Measurements from ENCODE around the gene CCBE1.

The CCBE1 gene

GRCh38 chr18:59604877-59605276 lies 92.3 kb downstream of the CCBE1 start:
- no peaks in the 10 kb centered on the region for H3K79me2 ChIP-seq (ENCODE audit: control insufficient read depth, insufficient read depth, low read length, poor library complexity)
- H3K9ac ChIP-seq (ENCODE audit: low read length): no peak overlapping the region
- no peak for DNase-seq
- H3K14ac ChIP-seq (ENCODE audit: low read length): no peak overlapping the region
- peaks cover 1% of the 10 kb centered on the region for H3K9me3 ChIP-seq (ENCODE audit: insufficient read depth, low read depth, low read length)
- H3K23ac ChIP-seq (ENCODE audit: low read length): no peak overlapping the region
- H3K4me2 ChIP-seq (ENCODE audit: low read length): no peak overlapping the region
- no peak overlapping the region for H2BK5ac ChIP-seq (ENCODE audit: low read depth, low read length, poor library complexity)
- H3K18ac ChIP-seq (ENCODE audit: low read length): no peak overlapping the region
- H3K4me3 ChIP-seq (ENCODE audit: low read depth, low read length): no peak overlapping the region
- no peaks in the 10 kb centered on the region for H3K27me3 ChIP-seq (ENCODE audit: insufficient read depth, low read length)
- H2BK120ac ChIP-seq (ENCODE audit: insufficient read depth, low read length, poor library complexity): no peak overlapping the region
- H3K27ac ChIP-seq (ENCODE audit: low read depth, low read length): no peak overlapping the region
- H3K4me1 ChIP-seq (ENCODE audit: control insufficient read depth in 1 of 2, insufficient read depth in 2 of 2, low read length in 2 of 2): no peaks in the 10 kb centered on the region
- H3K79me1 ChIP-seq (ENCODE audit: low read length): no peaks in the 10 kb centered on the region
- WGBS (ENCODE audit: extremely low coverage, insufficient coverage, insufficient read length): no CpG with 5 or more reads among the region's 3 CpGs
- no peak overlapping the region for H3K4ac ChIP-seq (ENCODE audit: low read depth, low read length)
- no peak overlapping the region for H4K12ac ChIP-seq (ENCODE audit: low read depth, low read length)
- no peak overlapping the region for H2AFZ ChIP-seq (ENCODE audit: insufficient read depth, low read length, poor library complexity)
- no peak overlapping the region for H2AK5ac ChIP-seq (ENCODE audit: low read length)
- H4K91ac ChIP-seq (ENCODE audit: low read depth, low read length): no peak overlapping the region
- H4K8ac ChIP-seq (ENCODE audit: low read depth, low read length): no peak overlapping the region
- H2BK12ac ChIP-seq (ENCODE audit: low read length): no peak overlapping the region
- no peaks in the 10 kb centered on the region for H3K36me3 ChIP-seq (ENCODE audit: control insufficient read depth in 1 of 2, insufficient read depth in 2 of 2, low read length in 2 of 2)

- no peak overlapping the region for H2BK12ac ChIP-seq (ENCODE audit: low read length)
- H3K79me2 ChIP-seq (ENCODE audit: control insufficient read depth, insufficient read depth, low read length, poor library complexity): no peaks in the 10 kb centered on the region
These were observed 100.2 kb downstream of the CCBE1 start for GRCh38 chr18:59597049-59597448.

GRCh38 chr18:59593291-59593717 lies 103.9 kb downstream of the CCBE1 start:
- Histone ChIP-seq H4K12ac (ENCODE audit: low read depth, low read length) (no peak overlapping the region), H2BK5ac (ENCODE audit: low read depth, low read length, poor library complexity) (no peak overlapping the region), H3K18ac (ENCODE audit: low read length) (no peak overlapping the region), H3K4me2 (ENCODE audit: low read length) (no peak overlapping the region), H3K27me3 (ENCODE audit: insufficient read depth, low read length) (no peaks in the 10 kb centered on the region), H3K79me1 (ENCODE audit: low read length) (no peaks in the 10 kb centered on the region), H3K23ac (ENCODE audit: low read length) (no peak overlapping the region), H2AFZ (ENCODE audit: insufficient read depth, low read length, poor library complexity) (no peak overlapping the region), H3K4me3 (ENCODE audit: low read depth, low read length) (no peak overlapping the region), H3K4me1 (ENCODE audit: control insufficient read depth in 1 of 2, insufficient read depth in 2 of 2, low read length in 2 of 2) (peaks cover 0 to 2% of the 10 kb centered on the region in 2 experiments), H4K8ac (ENCODE audit: low read depth, low read length) (no peak overlapping the region), H3K4ac (ENCODE audit: low read depth, low read length) (no peak overlapping the region), H3K36me3 (ENCODE audit: control insufficient read depth in 1 of 2, insufficient read depth in 2 of 2, low read length in 2 of 2) (no peaks in the 10 kb centered on the region), H2BK120ac (ENCODE audit: insufficient read depth, low read length, poor library complexity) (no peak overlapping the region), H3K9ac (ENCODE audit: low read length) (no peak overlapping the region), H2BK12ac (ENCODE audit: low read length) (no peak overlapping the region), H4K91ac (ENCODE audit: low read depth, low read length) (no peak overlapping the region), H3K9me3 (ENCODE audit: insufficient read depth, low read depth, low read length) (no peaks in the 10 kb centered on the region), H2AK5ac (ENCODE audit: low read length) (no peak overlapping the region), H3K14ac (ENCODE audit: low read length) (no peak overlapping the region), H3K27ac (ENCODE audit: low read depth, low read length) (no peak overlapping the region), H3K79me2 (ENCODE audit: control insufficient read depth, insufficient read depth, low read length, poor library complexity) (no peaks in the 10 kb centered on the region)
- DNase-seq: no peak

More at GRCh38 chr18:59597049-59597448, 100.2 kb downstream of the CCBE1 start:
- H3K27me3 ChIP-seq (ENCODE audit: insufficient read depth, low read length): no peaks in the 10 kb centered on the region
- no peak overlapping the region for H4K12ac ChIP-seq (ENCODE audit: low read depth, low read length)
- peaks cover 1% of the 10 kb centered on the region for H3K9me3 ChIP-seq (ENCODE audit: insufficient read depth, low read depth, low read length)
- H3K18ac ChIP-seq (ENCODE audit: low read length): no peak overlapping the region
- no peaks in the 10 kb centered on the region for H3K79me1 ChIP-seq (ENCODE audit: low read length)
- H2AFZ ChIP-seq (ENCODE audit: insufficient read depth, low read length, poor library complexity): no peak overlapping the region
- H3K4me3 ChIP-seq (ENCODE audit: low read depth, low read length): no peak overlapping the region
- no peak overlapping the region for H4K91ac ChIP-seq (ENCODE audit: low read depth, low read length)
- no peak overlapping the region for H3K14ac ChIP-seq (ENCODE audit: low read length)
- no peak overlapping the region for H2BK5ac ChIP-seq (ENCODE audit: low read depth, low read length, poor library complexity)
- H3K4ac ChIP-seq (ENCODE audit: low read depth, low read length): no peak overlapping the region
- H2AK5ac ChIP-seq (ENCODE audit: low read length): no peak overlapping the region
- no peak overlapping the region for H2BK120ac ChIP-seq (ENCODE audit: insufficient read depth, low read length, poor library complexity)
- no peaks in the 10 kb centered on the region for H3K36me3 ChIP-seq (ENCODE audit: control insufficient read depth in 1 of 2, insufficient read depth in 2 of 2, low read length in 2 of 2)
- DNase-seq: no peak
- no peak overlapping the region for H3K9ac ChIP-seq (ENCODE audit: low read length)
- no peak overlapping the region for H4K8ac ChIP-seq (ENCODE audit: low read depth, low read length)
- peaks cover 0 to 2% of the 10 kb centered on the region in 2 experiments for H3K4me1 ChIP-seq (ENCODE audit: control insufficient read depth in 1 of 2, insufficient read depth in 2 of 2, low read length in 2 of 2)
- no CpG with 5 or more reads among the region's 3 CpGs for WGBS (ENCODE audit: extremely low coverage, insufficient coverage, insufficient read length)
- H3K23ac ChIP-seq (ENCODE audit: low read length): no peak overlapping the region
- H3K27ac ChIP-seq (ENCODE audit: low read depth, low read length): no peak overlapping the region
- H3K4me2 ChIP-seq (ENCODE audit: low read length): no peak overlapping the region

GRCh38 chr18:59592624-59593023 lies 104.6 kb downstream of the CCBE1 start:
- Histone ChIP-seq H3K9me3 (ENCODE audit: insufficient read depth, low read depth, low read length) (no peaks in the 10 kb centered on the region), H3K27ac (ENCODE audit: low read depth, low read length) (no peak overlapping the region), H3K14ac (ENCODE audit: low read length) (no peak overlapping the region), H3K23ac (ENCODE audit: low read length) (no peak overlapping the region), H4K8ac (ENCODE audit: low read depth, low read length) (no peak overlapping the region), H3K79me2 (ENCODE audit: control insufficient read depth, insufficient read depth, low read length, poor library complexity) (no peaks in the 10 kb centered on the region), H3K4me2 (ENCODE audit: low read length) (no peak overlapping the region), H4K12ac (ENCODE audit: low read depth, low read length) (no peak overlapping the region), H4K91ac (ENCODE audit: low read depth, low read length) (no peak overlapping the region), H3K18ac (ENCODE audit: low read length) (no peak overlapping the region), H2BK12ac (ENCODE audit: low read length) (no peak overlapping the region), H2BK120ac (ENCODE audit: insufficient read depth, low read length, poor library complexity) (no peak overlapping the region), H3K4me1 (ENCODE audit: control insufficient read depth in 1 of 2, insufficient read depth in 2 of 2, low read length in 2 of 2) (peaks cover 0 to 2% of the 10 kb centered on the region in 2 experiments), H3K9ac (ENCODE audit: low read length) (no peak overlapping the region), H3K4ac (ENCODE audit: low read depth, low read length) (no peak overlapping the region), H3K27me3 (ENCODE audit: insufficient read depth, low read length) (no peaks in the 10 kb centered on the region), H2AFZ (ENCODE audit: insufficient read depth, low read length, poor library complexity) (no peak overlapping the region), H3K36me3 (ENCODE audit: control insufficient read depth in 1 of 2, insufficient read depth in 2 of 2, low read length in 2 of 2) (no peaks in the 10 kb centered on the region), H2BK5ac (ENCODE audit: low read depth, low read length, poor library complexity) (no peak overlapping the region), H3K4me3 (ENCODE audit: low read depth, low read length) (no peak overlapping the region), H3K79me1 (ENCODE audit: low read length) (no peaks in the 10 kb centered on the region), H2AK5ac (ENCODE audit: low read length) (no peak overlapping the region)
- WGBS (ENCODE audit: extremely low coverage, insufficient coverage, insufficient read length): 100% methylated on average over 1 of the region's 3 CpGs
- no peak for DNase-seq
